IPS DF 6.9 (cell line): ENCODE data around the gene B3GAT1.
"Not testable (repeated sequence)": the region's sequence is repeated elsewhere in the genome, so short reads cannot be mapped to it uniquely, and the experiment has no call there.

ENCODE experiments used
- DNase-seq: peaks from one replicate; pipeline ENCODE4 v3.0.0-alpha.2; 2013; ENCODE audit warnings: low read depth, low spot score
- H3K27ac ChIP-seq: one replicate; pipeline ENCODE4 v1.5.1; 2013; ENCODE audit warnings: low read length, control low read depth
- H3K27me3 ChIP-seq: 2 replicates; pipeline ENCODE4 v1.6.1; 2013; ENCODE audit warnings: mild to moderate bottlenecking, low read length; ENCODE audit not compliant: control insufficient read depth, insufficient read depth
- H3K36me3 ChIP-seq: 2 replicates; pipeline ENCODE4 v1.6.1; 2013; ENCODE audit warnings: low read length; ENCODE audit not compliant: control insufficient read depth, insufficient read depth
- H3K4me1 ChIP-seq: 2 replicates; pipeline ENCODE4 v1.6.1; 2013; ENCODE audit warnings: low read length; ENCODE audit not compliant: control insufficient read depth, insufficient read depth
- H3K4me3 ChIP-seq: 2 replicates; pipeline ENCODE4 v1.5.1; 2013; ENCODE audit warnings: mild to moderate bottlenecking, low read length
- H3K9me3 ChIP-seq: 2 replicates; pipeline ENCODE4 v1.6.1; 2013; ENCODE audit warnings: low read length, inconsistent platforms; ENCODE audit not compliant: control insufficient read depth, insufficient read depth
- WGBS: extraction: QIAGEN DNeasy Blood & Tissue Kit; methylation state at CpG from one replicate; pipeline ENCODE4 v1.1.7; 2013; ENCODE audit warnings: mixed read lengths, missing lambda C conversion rate; ENCODE audit not compliant: insufficient read length, insufficient coverage; 5-methylcytosine and 5-hydroxymethylcytosine counted together

Gene B3GAT1

DNA sequence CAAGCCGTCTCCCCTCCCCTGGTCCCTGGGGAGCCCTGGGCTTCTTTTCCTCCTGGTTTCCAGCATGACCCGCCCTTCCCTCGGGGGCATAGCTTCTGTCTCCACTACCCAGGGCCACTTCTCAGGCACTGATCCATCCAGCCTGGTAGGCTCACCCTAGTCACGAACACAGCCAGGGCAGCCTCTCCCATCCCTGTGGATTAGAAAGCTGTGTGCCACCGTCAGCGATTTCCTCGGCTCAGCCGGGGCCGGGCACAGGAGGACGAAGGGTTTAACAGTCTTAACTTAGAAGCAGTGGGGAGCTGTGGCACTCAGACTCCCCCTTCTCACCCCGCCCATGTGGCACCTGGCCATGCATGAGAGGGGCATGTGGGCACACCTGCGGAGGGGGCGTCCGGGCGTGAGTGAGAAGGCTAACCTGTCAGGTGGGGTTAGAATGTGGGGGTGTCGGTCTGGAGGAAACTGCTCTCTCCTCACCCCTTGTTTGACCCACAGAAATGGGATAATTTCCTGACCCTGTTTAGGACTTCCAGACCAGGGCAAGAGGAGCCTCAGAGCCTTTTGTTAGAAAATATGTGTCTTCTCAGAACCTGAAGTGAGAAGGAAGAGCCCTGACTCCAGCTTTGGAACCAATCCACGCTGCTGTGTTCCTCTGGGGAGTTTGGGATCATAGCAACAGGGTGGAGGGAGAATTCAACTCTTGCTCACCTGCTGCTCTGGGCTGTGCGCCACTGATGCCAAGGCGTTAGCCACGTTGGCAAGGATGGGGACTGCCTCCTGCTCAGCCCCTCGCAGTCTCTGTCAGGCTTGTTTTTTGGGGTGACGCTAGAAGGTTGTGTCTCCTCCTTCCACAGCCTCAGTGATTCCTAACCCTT lies 65.7 kb downstream of the B3GAT1 start:
- no peak overlapping the region for H3K27ac ChIP-seq
- H3K4me3 ChIP-seq, result no peak overlapping the region
- no peaks in the 10 kb centered on the region for H3K27me3 ChIP-seq
- H3K9me3 ChIP-seq, result no peaks in the 10 kb centered on the region
- H3K36me3 ChIP-seq, result no peaks in the 10 kb centered on the region
- peaks cover 2% of the 10 kb centered on the region; the same call in 1 of the 2 replicates for H3K4me1 ChIP-seq
- no CpG with 5 or more reads among the region's 22 CpGs for WGBS
- DNase-seq, result no peak

DNA sequence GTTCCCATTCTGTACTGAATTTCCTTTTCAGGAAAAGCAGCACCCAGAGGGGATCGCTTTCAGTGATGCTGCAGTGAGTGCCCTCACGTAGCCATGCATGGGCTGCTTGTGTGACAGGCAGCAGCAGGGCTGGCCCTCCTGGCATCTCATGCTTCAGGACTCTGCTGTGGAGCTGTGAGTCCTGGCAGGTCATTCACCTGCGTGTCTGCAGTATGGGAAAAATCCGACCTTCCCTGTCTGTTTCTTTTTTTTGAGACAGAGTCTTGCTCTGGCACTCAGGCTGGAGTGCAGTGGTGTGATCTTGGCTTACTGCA lies 66.8 kb downstream of the B3GAT1 start:
- no peak for DNase-seq
- WGBS, result no CpG with 5 or more reads among the region's 4 CpGs

DNA sequence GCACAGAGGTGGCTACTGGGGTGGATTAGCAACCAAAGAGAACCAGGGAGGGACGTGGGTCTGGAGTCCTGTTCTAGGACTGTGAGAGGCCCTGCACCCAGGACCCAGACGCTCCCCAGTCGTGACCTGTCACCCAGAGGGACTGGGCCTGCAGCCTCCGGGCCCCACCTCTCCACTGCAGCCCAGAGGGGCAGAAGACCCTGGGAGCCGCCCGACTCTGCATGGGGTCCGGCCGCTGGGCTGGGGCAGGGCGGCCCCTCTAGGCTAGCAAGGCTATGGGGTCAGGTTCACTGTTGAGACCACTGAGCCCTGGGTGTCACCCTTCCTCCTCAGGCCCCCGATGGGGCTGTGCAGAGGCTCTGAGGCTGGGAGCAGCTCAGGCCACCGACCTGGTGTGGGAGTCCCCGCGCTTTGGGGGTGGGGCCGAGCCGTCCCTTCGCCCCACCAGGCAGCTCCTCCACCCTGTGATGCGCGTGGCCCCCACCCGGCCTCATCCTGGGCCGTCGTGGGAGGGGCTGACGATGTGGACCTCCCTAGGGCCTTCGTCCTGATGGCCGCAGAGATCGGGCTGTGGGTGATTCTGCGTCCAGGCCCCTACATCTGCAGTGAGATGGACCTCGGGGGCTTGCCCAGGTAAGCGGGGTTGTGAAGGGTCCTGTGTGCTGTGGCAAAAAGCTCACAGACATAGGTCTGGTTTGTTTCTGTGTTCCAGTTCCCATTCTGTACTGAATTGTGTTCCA lies 67.4 kb downstream of the B3GAT1 start:
- not testable (repeated sequence) for H3K4me3 ChIP-seq, H3K27me3 ChIP-seq, H3K9me3 ChIP-seq, H3K27ac ChIP-seq, H3K36me3 ChIP-seq, DNase-seq, H3K4me1 ChIP-seq
- WGBS, result no CpG with 5 or more reads among the region's 28 CpGs

More for the DNA sequence above, 66.8 kb downstream of the B3GAT1 start:
- Histone ChIP-seq H3K4me3 (no peak overlapping the region; the same call in 1 of the 2 replicates), H3K9me3 (no peaks in the 10 kb centered on the region), H3K4me1 (peaks cover 2% of the 10 kb centered on the region; the same call in 1 of the 2 replicates), H3K27ac (no peak overlapping the region), H3K27me3 (no peaks in the 10 kb centered on the region), H3K36me3 (no peaks in the 10 kb centered on the region)

DNA sequence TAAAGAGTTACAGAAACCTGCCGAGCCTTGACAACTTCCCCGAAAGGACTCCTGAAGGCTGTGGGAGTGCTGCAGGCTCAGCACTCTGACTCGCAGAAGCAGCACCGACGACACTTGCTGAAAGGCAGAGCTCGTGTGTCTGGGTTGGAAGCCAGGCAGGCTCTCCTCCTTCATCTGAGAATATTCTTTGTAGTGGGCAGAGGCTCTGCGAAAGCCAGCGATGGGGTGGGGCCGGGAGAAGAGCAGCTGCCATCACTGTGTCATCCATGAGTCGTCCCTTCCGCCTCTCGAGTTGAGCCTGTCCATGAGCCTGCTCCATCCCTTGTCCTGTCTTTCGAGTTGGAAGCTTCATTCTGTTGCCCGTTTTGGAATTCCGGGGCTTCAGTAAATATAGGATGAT lies 68.4 kb downstream of the B3GAT1 start:
- Histone ChIP-seq H3K4me1 (no peaks in the 10 kb centered on the region), H3K27me3 (no peaks in the 10 kb centered on the region), H3K27ac (no peak overlapping the region), H3K4me3 (no peak overlapping the region), H3K9me3 (no peaks in the 10 kb centered on the region), H3K36me3 (no peaks in the 10 kb centered on the region)
- no peak for DNase-seq
- WGBS, result no CpG with 5 or more reads among the region's 15 CpGs

DNA sequence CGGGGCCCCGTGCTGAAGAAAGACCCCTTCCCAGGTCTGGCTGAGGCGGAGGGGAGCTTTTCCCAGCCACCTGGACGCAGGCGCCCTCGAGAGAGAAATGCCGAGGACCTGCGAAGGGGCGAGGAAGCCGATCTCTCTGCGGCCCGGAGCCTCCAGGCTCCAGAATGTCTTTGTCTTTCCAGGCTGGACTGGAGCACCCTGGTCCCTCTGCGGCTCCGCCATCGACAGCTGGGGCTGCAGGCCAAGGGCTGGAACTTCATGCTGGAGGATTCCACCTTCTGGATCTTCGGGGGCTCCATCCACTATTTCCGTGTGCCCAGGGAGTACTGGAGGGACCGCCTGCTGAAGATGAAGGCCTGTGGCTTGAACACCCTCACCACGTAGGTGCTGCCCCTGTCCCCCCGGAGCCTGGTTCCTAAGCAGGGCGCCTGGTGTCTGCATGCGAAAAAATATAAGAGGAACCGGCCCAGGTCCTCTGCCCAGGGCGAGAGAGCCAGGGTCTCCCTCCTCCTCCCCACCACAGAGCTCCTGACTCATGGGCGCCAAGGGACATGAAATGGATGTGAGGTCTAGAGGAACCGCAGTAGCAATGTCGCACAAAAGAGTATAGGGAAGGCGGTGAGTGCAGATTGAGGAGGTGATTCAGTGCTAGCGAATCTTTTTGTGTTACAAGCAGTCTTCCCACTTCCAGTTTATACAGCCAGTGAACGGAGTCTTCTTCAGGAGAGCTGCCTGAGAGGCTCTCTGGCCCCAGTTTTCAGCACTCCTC lies 69.3 kb downstream of the B3GAT1 start:
- no peaks in the 10 kb centered on the region for H3K27me3 ChIP-seq
- no peak for DNase-seq
- no peaks in the 10 kb centered on the region for H3K4me1 ChIP-seq
- no peaks in the 10 kb centered on the region for H3K9me3 ChIP-seq
- H3K36me3 ChIP-seq, result no peaks in the 10 kb centered on the region
- H3K27ac ChIP-seq, result no peak overlapping the region
- WGBS, result no CpG with 5 or more reads among the region's 30 CpGs
- no peak overlapping the region for H3K4me3 ChIP-seq

DNA sequence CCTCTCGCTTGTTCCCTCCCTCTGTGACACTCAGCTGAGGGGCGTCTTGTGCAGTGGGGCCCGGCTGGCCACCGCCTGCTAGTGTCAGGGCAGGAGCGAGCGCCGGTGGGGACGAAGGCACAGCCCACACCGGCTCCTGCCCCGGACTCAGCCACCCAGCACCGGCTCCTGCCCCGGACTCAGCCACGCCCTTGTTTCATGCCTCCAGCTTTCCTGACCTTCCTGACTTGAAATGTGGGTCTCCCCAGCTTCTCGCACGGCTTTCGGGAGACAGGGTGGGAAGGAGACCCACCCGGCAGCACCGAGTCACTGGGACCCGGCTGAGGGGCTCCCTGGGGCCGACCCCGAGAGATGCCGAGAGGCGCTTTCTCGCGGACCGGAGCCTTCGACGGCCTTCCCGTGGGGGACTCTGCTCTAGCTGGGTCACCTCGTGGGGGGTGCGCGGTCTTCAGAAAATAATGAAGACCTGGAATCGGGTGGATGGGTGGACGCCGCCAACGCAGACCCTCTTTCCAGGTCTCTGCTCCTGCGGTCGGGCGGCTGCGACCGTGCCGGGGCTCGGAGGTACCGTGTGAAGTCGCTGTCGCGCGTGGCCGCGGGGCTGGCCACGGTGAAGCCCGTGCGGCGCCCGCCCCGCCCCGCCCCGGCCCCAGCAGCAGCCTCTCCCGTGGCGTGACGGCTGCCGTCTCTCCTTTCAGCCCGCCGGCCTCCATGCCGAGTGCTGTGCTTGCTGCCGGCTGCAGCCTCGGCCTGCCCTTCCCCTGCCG lies 70.1 kb downstream of the B3GAT1 start:
- Histone ChIP-seq H3K36me3 (no peaks in the 10 kb centered on the region), H3K9me3 (no peaks in the 10 kb centered on the region), H3K4me3 (no peak overlapping the region), H3K27me3 (no peaks in the 10 kb centered on the region), H3K4me1 (no peaks in the 10 kb centered on the region), H3K27ac (no peak overlapping the region)
- WGBS, result no CpG with 5 or more reads among the region's 68 CpGs
- DNase-seq, result no peak

DNA sequence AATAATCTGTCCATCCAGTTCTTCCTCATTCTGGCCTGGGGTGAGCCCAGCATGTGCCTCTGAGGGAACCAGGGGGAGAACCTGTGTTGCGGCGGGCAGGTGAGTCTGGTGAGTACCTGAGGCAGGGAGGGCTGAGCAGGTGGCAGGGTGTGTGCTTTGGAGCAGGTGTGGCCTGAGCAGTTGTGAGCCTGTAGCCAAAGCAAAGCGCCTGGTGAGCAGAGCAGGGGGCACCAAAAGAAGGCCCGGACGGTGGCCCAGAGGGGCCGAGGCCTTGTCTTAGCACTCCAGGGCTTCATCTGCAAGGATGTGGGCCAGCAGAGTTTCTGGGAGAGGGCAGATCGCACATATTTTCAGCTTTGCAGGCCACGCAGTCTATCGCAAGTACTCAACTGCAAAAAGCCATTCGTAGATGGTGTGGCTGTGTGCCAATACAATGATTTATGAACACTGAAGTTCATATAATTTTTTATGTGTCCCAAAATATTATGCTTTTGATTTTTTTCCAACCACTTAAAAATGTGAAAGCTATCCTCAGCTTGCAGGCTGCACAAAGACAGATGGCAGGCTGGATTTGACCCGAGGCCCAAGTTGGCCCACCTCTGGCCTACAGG lies 71.6 kb downstream of the B3GAT1 start:
- Histone ChIP-seq H3K36me3 (no peaks in the 10 kb centered on the region), H3K27ac (no peak overlapping the region), H3K9me3 (no peaks in the 10 kb centered on the region), H3K4me3 (no peak overlapping the region), H3K4me1 (no peaks in the 10 kb centered on the region), H3K27me3 (no peaks in the 10 kb centered on the region)
- WGBS, result no CpG with 5 or more reads among the region's 11 CpGs
- DNase-seq, result no peak

DNA sequence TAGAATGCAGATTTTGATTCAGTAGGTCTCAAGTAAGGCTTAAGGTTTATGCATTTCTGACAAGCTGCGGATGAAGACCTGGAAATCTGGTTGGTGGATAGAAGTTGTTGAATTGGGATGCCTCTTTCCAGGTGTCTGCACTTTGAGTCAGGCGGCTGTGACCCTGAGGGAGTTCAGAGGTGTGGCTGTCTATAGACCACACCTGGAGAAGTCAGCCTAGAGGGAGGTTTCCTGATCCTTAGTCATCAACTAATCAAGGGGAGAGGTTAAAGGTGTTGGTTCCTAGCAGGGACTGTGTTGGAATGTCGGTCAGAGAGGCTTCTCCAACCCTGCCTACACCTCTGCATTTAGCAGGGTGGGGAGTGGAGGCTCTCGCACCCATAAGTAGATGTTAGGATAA lies 72.3 kb downstream of the B3GAT1 start:
- no peaks in the 10 kb centered on the region for H3K9me3 ChIP-seq

DNA sequence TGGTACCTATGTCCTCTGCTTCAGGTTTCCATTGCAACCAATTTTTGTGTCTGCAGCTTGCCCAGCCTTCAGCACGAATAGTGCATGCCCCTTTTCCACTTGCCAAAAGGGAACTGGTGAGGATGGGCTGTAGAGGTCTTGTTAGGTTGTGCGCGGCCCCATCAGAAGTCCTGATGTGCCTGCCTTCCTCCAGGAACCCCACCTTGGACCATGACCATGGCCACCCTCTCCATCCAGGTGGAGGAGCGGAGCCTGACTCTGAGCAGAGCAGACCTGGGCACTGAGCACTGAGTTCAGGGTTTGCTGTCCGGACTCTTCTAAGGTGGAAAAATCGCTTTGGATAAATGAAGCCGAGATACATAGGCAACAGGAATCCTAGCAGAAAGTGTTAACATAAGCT lies 73.4 kb downstream of the B3GAT1 start:
- H3K9me3 ChIP-seq, result no peaks in the 10 kb centered on the region
- WGBS, result no CpG with 5 or more reads among the region's 7 CpGs
- no peak for DNase-seq

More for the DNA sequence above, 72.3 kb downstream of the B3GAT1 start:
- Histone ChIP-seq H3K36me3 (no peaks in the 10 kb centered on the region), H3K27ac (no peak overlapping the region), H3K4me1 (no peaks in the 10 kb centered on the region), H3K4me3 (no peak overlapping the region), H3K27me3 (no peaks in the 10 kb centered on the region)
- no CpG with 5 or more reads among the region's 4 CpGs for WGBS
- DNase-seq, result no peak

More for the DNA sequence above, 73.4 kb downstream of the B3GAT1 start:
- H3K27ac ChIP-seq, result no peak overlapping the region
- no peaks in the 10 kb centered on the region for H3K4me1 ChIP-seq
- H3K36me3 ChIP-seq, result no peaks in the 10 kb centered on the region
- H3K4me3 ChIP-seq, result no peak overlapping the region
- no peaks in the 10 kb centered on the region for H3K27me3 ChIP-seq
